GM23338 (cell line): Measurements from ENCODE around the gene AGAP1.

ENCODE experiments used
- CREB1 ChIP-seq: fragments of 250-450 bp; sonication (Bioruptor Pico); IDR thresholded peaks from 2 replicates; pipeline ENCODE4 v1.5.0; 2020; ENCODE audit warnings: low read depth, mild to moderate bottlenecking, moderate library complexity
- EZH2 ChIP-seq: fragments of 200-600 bp; sonication (generic); IDR thresholded peaks from one replicate; pipeline ENCODE4 v1.8.0; 2017; ENCODE audit warnings: antibody characterized with exemption, mild to moderate bottlenecking, low read depth; ENCODE audit not compliant: unreplicated experiment
- EZH2phosphoT487 ChIP-seq: fragments of 200-600 bp; sonication (generic); IDR thresholded peaks from one replicate; pipeline ENCODE4 v1.8.1; 2018; ENCODE audit warnings: antibody characterized with exemption; ENCODE audit not compliant: unreplicated experiment
- JUNB ChIP-seq: IDR thresholded peaks from one replicate; pipeline ENCODE4 v1.6.1; 2016; ENCODE audit warnings: antibody characterized with exemption; ENCODE audit not compliant: unreplicated experiment
- POLR2AphosphoS5 ChIP-seq: IDR thresholded peaks from 2 replicates; pipeline ENCODE4 v1.6.1; 2016; ENCODE audit warnings: antibody characterized with exemption, low read depth
- STAT1 ChIP-seq: IDR thresholded peaks from one replicate; pipeline ENCODE4 v1.6.1; 2016; ENCODE audit warnings: antibody characterized with exemption; ENCODE audit not compliant: unreplicated experiment
- TF ChIP-seq, protein P1 (sequence below), 2 experiments: fragments of 200-600 bp in 1 of 2; sonication (generic) in 1 of 2; conservative IDR thresholded peaks; 2 replicates each; pipeline versions ENCODE4 v1.5.1 to v1.6.1; 2016 to 2017; ENCODE audit warnings: antibody characterized with exemption in 2 of 2, low read depth in 2 of 2, mild to moderate bottlenecking in 2 of 2, moderate library complexity in 1 of 2

GRCh38 chr2:235564066-235564465 is 70.2 kb downstream of the AGAP1 start:
- no peak for TF ChIP-seq EZH2
- no peak for TF ChIP-seq CREB1 (CRISPR knock-in tag)
- TF ChIP-seq, protein P1, sequence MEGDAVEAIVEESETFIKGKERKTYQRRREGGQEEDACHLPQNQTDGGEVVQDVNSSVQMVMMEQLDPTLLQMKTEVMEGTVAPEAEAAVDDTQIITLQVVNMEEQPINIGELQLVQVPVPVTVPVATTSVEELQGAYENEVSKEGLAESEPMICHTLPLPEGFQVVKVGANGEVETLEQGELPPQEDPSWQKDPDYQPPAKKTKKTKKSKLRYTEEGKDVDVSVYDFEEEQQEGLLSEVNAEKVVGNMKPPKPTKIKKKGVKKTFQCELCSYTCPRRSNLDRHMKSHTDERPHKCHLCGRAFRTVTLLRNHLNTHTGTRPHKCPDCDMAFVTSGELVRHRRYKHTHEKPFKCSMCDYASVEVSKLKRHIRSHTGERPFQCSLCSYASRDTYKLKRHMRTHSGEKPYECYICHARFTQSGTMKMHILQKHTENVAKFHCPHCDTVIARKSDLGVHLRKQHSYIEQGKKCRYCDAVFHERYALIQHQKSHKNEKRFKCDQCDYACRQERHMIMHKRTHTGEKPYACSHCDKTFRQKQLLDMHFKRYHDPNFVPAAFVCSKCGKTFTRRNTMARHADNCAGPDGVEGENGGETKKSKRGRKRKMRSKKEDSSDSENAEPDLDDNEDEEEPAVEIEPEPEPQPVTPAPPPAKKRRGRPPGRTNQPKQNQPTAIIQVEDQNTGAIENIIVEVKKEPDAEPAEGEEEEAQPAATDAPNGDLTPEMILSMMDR (conservative IDR thresholded peaks at IDR 0.05; ENCODE audit: low read depth in 2 of 2): no peak
- TF ChIP-seq EZH2phosphoT487: no peak
- no peak for TF ChIP-seq POLR2AphosphoS5
- TF ChIP-seq STAT1: no peak
- TF ChIP-seq JUNB: no peak
